ENCODE measurements around the gene DAZAP1. TPM values are rescaled to one million over a fixed set of nuclear protein-coding genes. Genes with fewer than 3 reads are reported as not detected.
A peak's percentile ranks its signal among the peaks of the same experiment; 100 is the strongest.

Gene DAZAP1
- total RNA-seq, 1 donor, result 40.9 TPM

- Histone ChIP-seq H3K9me3 (ENCODE audit: low read depth, low read length) (no peaks in the 10 kb centered on the region), H3K4me2 (ENCODE audit: insufficient read depth, low read length) (no peak overlapping the region), H3K36me3 (ENCODE audit: insufficient read depth, low read length) (peaks cover 70% of the 10 kb centered on the region), H3K27me3 (ENCODE audit: insufficient read depth, low read length) (no peaks in the 10 kb centered on the region), H4K20me1 (ENCODE audit: insufficient read depth, low read length) (peaks cover 2% of the 10 kb centered on the region), H3K4me1 (ENCODE audit: insufficient read depth, low read length) (peaks cover 2% of the 10 kb centered on the region), H3K79me2 (ENCODE audit: insufficient read depth, low read length) (peaks cover 21% of the 10 kb centered on the region), H3K27ac (ENCODE audit: low read depth, low read length) (no peak overlapping the region), H3K4me3 (ENCODE audit: insufficient read depth, low read length) (no peak overlapping the region), H2AFZ (ENCODE audit: low read length) (no peak overlapping the region)
- DNase-seq (ENCODE audit: insufficient read length, low spot score, missing footprints), result peak; percentile 38
- TF ChIP-seq CTCF (IDR thresholded peaks at IDR 0.05; ENCODE audit: extremely low read depth, low read depth, low read length), result no peak
Measured at GRCh38 chr19:1366899-1367870, 40.2 kb upstream of the DAZAP1 start.

- no peak for TF ChIP-seq CTCF (IDR thresholded peaks at IDR 0.05; ENCODE audit: extremely low read depth, low read depth, low read length)
- DNase-seq (ENCODE audit: insufficient read length, low spot score, missing footprints), result peak; percentile 9
- Histone ChIP-seq H3K27ac (ENCODE audit: low read depth, low read length) (no peak overlapping the region), H3K9me3 (ENCODE audit: low read depth, low read length) (no peaks in the 10 kb centered on the region), H3K4me1 (ENCODE audit: insufficient read depth, low read length) (no peaks in the 10 kb centered on the region), H3K36me3 (ENCODE audit: insufficient read depth, low read length) (peaks cover 65% of the 10 kb centered on the region), H4K20me1 (ENCODE audit: insufficient read depth, low read length) (peaks cover 2% of the 10 kb centered on the region), H3K79me2 (ENCODE audit: insufficient read depth, low read length) (peaks cover 5% of the 10 kb centered on the region), H3K27me3 (ENCODE audit: insufficient read depth, low read length) (no peaks in the 10 kb centered on the region), H3K4me2 (ENCODE audit: insufficient read depth, low read length) (no peak overlapping the region), H3K4me3 (ENCODE audit: insufficient read depth, low read length) (no peak overlapping the region), H2AFZ (ENCODE audit: low read length) (no peak overlapping the region)
Measured at GRCh38 chr19:1369214-1369805, 38.1 kb upstream of the DAZAP1 start.

DNA sequence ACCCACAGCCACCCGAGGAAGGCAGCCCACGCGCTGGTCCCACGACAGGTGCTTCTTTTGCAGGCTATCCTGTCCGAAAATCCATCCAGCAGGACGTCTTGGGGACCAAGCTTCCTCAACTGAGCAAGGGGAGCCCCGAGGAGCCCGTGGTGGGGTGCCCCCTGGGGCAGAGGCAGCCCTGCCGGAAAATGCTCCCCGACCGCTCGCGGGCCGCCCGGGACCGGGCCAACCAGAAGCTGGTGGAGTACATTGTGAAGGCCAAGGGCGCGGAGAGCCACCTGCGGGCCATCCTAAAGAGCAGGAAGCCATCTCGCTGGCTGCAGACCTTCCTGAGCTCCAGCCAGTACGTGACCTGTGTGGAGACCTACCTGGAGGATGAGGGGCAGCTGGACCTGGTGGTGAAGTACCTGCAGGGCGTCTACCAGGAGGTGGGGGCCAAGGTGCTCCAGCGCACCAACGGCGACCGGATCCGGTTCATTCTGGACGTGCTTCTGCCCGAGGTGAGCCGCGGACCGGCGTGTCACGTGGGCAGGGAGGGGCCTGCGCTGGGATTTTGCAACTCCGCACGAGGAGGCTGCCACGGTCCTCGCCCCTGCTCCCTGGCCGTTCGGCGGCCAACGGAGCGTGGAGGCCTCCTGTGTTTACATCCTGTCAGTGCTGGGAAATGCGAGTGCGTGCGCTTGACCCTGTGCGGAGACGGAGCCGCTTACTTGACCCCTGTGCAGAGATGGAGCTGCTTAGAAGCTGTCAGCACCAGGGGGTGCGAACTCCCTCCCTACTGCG, 36.6 kb upstream of the DAZAP1 start:
- peaks cover 2% of the 10 kb centered on the region for H4K20me1 ChIP-seq (ENCODE audit: insufficient read depth, low read length)
- no peak overlapping the region for H3K4me3 ChIP-seq (ENCODE audit: insufficient read depth, low read length)
- H3K9me3 ChIP-seq (ENCODE audit: low read depth, low read length), result no peaks in the 10 kb centered on the region
- no peak for TF ChIP-seq CTCF (IDR thresholded peaks at IDR 0.05; ENCODE audit: extremely low read depth, low read depth, low read length)
- peaks cover 61% of the 10 kb centered on the region for H3K36me3 ChIP-seq (ENCODE audit: insufficient read depth, low read length)
- no peaks in the 10 kb centered on the region for H3K4me1 ChIP-seq (ENCODE audit: insufficient read depth, low read length)
- no peak overlapping the region for H3K27ac ChIP-seq (ENCODE audit: low read depth, low read length)
- H3K27me3 ChIP-seq (ENCODE audit: insufficient read depth, low read length), result no peaks in the 10 kb centered on the region
- H3K4me2 ChIP-seq (ENCODE audit: insufficient read depth, low read length), result no peak overlapping the region
- no peak overlapping the region for H2AFZ ChIP-seq (ENCODE audit: low read length)
- DNase-seq (ENCODE audit: insufficient read length, low spot score, missing footprints), result no peak
- H3K79me2 ChIP-seq (ENCODE audit: insufficient read depth, low read length), result no peaks in the 10 kb centered on the region

Measured in osteoblast (primary cell).